Measurements from ENCODE around the gene PCSK9.

DNA sequence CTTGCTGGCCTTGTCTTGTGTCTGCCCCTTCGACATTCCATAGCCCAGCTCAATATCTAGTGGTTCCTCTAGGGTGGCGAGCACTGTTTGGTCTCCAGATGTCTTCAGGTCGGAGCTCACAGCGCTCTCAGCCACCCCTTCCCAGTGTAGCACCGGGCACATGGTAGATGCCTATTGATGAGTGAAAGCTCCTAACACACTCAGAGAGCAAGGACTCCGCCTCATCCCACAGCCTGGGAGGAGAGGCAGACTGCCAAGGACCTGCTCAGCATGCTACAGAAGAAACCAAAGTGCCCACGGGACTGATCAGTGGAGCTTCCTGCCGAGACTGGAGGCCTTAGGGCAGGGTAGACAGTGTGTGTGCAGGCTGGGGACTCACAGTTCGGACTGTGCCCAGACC, 10.9 kb downstream of the PCSK9 start:
- no peak for TF ChIP-seq CTCF (IDR thresholded peaks at IDR 0.05)
- TF ChIP-seq POLR2A (IDR thresholded peaks at IDR 0.05) = no peak
- TF ChIP-seq POLR2AphosphoS5 (IDR thresholded peaks at IDR 0.05) = no peak
